ENCODE data around the gene CHRM5.
"Not testable (repeated sequence)": the region's sequence is repeated elsewhere in the genome, so short reads cannot be mapped to it uniquely, and the experiment has no call there.

CHRM5 gene

GRCh38 chr15:34046471-34047145, 78.3 kb downstream of the CHRM5 start:
- DNase-seq, result no peak

- DNase-seq, result no peak
These were observed 79.8 kb downstream of the CHRM5 start for GRCh38 chr15:34047893-34048775.

GRCh38 chr15:34049112-34049511, 80.8 kb downstream of the CHRM5 start:
- no peak for DNase-seq

GRCh38 chr15:34050385-34050784, 82.1 kb downstream of the CHRM5 start:
- DNase-seq, result not testable (repeated sequence)

GRCh38 chr15:34054081-34054707, 85.9 kb downstream of the CHRM5 start:
- no peak for DNase-seq

- no peak for DNase-seq
These were observed 87.7 kb downstream of the CHRM5 start for GRCh38 chr15:34055868-34056595.

DNA sequence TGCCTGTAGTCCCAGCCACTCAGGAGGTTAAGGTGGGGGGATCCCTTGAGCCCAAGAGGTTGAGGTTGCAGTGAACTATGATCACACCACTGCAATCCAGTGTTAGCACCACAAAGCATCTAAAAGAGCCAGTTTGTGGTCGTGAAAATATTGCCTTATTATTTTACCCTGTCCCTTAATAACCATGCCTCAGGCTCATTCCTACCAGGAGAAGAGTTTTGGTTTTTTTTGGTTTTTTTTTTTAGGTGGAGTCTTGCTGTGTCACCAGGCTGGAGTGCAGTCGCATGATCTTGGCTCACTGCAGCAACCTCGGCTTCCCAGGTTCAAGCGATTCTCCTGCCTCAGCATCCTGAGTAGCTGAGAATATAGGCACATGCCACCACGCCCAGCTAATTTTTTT, 88.6 kb downstream of the CHRM5 start:
- no peak for DNase-seq

DNA sequence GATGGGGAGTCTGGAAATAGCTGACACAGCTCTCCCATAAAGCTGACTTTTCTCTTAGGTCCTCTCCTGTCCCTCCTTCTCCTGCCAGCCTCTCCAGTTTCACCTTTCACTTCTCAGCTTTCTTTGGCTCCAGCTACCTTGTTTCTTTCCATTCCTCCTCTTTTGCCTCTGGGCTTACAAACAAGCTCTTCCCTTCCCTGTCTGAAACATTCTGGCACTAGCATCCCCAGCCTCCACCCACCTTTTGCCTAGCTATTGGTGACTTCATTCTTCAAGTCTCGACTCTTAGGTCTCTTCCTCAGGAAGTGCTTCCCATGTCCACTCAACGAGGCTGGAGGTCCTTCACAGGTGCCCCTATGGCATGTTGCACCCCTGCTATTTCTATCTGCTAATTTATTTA, 91.2 kb downstream of the CHRM5 start:
- no peak for DNase-seq

DNA sequence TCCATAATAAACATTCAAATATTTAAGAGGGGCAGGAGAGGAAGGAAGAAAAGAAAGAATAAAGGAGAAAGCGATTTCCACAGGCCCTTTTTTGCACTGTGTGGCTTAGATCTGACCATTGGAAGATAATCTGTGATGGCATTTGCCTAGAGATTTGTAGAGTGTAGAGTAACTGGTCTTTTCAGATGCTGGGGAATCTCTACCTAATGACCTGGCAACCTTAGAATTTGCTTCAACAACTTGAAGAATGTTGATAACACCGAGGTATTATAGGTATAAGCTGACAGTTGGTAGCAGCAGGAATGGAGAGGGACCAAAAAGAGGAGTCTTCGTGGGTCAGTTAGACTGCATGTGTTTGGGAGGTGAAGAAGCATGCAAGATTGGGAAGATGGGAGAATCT, 91.6 kb downstream of the CHRM5 start:
- DNase-seq, result no peak

- DNase-seq, result no peak
These were observed 96.1 kb downstream of the CHRM5 start for GRCh38 chr15:34064438-34064837.

DNA sequence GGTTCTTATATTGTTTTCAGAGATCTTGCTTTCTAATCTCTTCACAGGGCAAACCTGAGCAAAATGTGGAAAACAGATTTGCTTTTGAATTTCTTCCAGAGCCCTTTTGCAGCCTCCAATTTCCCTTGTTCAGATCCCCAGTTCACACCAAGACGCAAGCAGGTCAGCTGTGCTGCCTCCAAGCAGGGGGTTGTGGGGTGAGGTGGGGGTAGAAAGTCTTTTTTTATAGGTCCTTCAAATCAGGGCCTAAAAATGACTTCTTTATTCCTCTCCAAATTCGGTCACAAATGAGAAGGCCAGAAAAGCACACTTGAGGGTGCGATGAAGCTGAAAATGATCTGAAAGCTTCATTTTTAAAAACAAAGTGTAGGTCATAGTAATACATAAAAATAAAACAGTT, 97.0 kb downstream of the CHRM5 start:
- no peak for DNase-seq

DNA sequence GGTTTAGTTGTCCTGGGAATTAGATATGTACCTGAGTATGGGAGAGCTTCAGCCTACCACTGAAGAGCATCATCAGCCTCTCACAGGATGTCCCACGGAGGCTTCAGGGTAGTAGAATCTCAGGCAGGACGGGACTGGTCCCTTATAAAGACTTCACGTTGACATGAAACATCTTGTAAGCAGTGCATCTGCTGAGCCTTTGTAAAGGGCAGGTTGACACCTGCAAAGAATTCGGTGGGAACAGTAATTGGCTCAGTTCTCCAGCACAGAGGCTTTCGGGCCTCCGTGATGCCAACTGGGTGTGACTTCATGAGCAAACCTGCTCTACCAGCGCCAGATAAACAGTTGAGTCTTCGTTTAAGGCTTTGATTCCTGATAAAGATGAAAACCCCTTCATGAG, 97.6 kb downstream of the CHRM5 start:
- DNase-seq, result no peak

GRCh38 chr15:34070003-34070402, 101.7 kb downstream of the CHRM5 start:
- no peak for DNase-seq

- no peak for DNase-seq
These were observed 108.5 kb downstream of the CHRM5 start for GRCh38 chr15:34076785-34077184.

DNA sequence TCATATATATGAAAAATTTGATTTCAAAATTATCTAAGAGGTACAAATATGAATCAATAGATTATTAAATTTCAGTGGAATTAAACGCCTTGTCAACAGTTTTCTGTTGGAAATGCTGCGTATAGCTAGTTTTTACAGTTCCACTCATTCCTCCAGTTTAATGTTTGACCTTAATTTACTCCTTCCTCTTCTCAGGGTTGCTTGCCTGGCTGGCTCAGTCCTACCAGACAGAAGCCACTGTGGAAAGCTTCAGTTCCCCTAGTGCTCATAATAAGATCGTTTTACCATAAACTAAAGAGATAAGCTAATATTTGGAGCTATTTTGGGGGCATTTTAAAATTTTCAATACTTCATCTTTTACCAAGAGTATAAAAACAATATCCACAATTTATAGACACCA, 110.6 kb downstream of the CHRM5 start:
- no peak for DNase-seq

DNA sequence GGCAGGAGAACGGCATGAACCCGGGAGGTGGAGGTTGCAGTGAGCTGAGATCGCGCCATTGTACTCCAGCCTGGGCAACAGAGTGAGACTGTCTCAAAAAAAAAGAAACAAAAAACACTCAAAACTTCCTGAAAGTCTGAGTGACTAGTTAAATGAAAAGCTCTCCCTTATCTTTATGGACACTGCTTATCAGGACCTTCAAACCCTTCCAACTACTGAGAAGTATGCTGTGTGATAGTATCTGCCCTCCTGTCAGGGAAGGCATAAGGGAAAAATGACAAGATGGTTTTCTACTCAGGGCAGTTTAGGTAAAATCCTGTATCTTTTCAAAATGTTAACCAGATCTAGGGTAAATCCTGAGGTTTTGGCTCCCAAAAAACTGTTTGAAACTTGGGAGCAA, 111.6 kb downstream of the CHRM5 start:
- DNase-seq, result no peak

DNA sequence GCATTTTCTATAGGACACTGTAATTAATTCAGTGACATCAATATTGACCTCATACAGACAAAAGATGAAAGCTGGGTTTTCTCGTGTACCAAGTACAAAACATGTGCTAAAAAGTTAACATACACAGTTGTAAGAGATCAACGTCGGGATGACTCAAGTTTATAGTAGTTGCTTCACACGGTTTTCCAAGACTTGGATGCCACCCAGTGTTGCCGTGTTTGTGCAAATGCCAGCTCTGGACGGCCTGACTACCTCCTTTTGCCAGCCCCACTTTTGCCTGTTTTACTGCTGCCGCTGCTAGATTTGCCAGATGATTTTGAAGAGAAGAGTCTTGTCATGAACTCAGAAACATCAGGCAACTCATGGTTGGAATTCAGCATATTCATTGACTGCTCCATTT, 115.8 kb downstream of the CHRM5 start:
- no peak for DNase-seq

DNA sequence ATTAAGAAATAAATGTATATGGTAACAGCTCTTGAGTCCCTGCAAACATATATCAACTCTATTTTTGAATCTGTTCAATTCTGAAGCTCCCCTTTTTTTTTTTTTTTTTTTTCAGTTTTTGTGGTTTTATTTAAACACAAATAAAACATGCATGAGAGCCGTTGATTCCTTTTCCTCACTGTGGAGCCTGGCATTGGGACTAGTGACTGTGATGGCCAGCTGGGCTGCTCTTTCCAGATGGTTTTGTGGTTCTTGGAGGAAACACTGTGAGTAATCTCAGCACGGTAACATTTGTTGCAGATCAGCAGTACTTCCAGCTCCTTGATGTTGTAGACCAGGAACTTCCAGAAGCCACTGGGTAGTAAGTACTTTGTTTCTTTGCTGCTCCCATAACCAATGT, 117.4 kb downstream of the CHRM5 start:
- DNase-seq, result no peak

- DNase-seq, result no peak
These were observed 131.6 kb downstream of the CHRM5 start for GRCh38 chr15:34099914-34100313.

- DNase-seq, result peak; percentile 99
These were observed 133.3 kb downstream of the CHRM5 start, which contains the start of the genes EMC7 and PGBD4 for GRCh38 chr15:34101366-34102174. TSS of gene EMC7 (minus strand) at chr15:34101862. CDS start at chr15:34101839, 23 bp downstream. TSS of gene PGBD4 (plus strand) at chr15:34102083. CDS start at chr15:34102532, 449 bp downstream.

- DNase-seq, result no peak
These were observed 134.1 kb downstream of the CHRM5 start for GRCh38 chr15:34102175-34102925.

Data from left hindlimb (tissue), 1 donor.